GM18907 (cell line): ENCODE data around the gene GNLY.
A peak's percentile ranks its signal among the peaks of the same experiment; 100 is the strongest.

Experiments
- ATAC-seq: cut with Tn5 transposase; IDR thresholded peaks from one replicate; pipeline ENCODE4 v1.9.1; 2021; ENCODE audit warnings: mild to moderate bottlenecking, moderate library complexity; ENCODE audit not compliant: unreplicated experiment

The GNLY gene

DNA sequence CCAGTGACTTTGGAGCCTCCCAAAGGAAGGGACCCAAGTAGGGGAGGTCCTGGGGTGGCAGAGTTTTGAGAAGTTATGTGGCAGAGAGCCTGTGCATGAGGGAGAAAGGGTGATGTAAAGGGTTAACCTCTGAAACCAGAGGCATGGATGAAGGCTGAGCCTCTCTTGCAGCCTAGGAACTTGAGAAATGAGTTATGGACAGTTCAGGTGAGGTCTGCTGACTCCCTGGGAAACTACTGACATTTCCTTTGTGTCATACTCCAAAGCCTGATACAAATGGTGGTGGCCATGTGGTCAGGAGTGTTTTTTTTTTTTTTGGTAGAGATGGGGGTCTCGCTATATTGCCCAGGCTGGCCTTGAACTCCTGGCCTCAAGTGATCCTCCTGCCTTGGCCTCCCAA is 12.4 kb upstream of the GNLY start:
- no peak for ATAC-seq

DNA sequence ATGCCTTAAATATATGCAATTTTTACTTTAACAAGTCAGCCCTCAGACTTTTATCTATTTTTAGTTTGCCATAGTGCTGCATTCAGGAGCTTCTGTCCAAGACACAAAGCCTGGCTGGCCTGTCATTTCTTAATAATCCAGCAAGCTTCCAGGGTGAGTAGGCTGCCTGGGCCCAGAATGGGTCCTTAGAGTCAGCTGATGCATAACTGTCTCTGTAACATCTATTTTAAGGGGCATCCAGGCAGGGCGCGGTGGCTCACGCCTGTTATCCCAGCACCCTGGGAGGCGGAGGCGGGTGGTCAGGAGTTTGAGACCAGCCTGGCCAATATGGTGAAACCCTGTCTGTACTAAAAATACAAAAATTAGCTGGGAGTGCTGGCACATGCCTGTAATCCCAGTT is 11.8 kb upstream of the GNLY start:
- no peak for ATAC-seq

DNA sequence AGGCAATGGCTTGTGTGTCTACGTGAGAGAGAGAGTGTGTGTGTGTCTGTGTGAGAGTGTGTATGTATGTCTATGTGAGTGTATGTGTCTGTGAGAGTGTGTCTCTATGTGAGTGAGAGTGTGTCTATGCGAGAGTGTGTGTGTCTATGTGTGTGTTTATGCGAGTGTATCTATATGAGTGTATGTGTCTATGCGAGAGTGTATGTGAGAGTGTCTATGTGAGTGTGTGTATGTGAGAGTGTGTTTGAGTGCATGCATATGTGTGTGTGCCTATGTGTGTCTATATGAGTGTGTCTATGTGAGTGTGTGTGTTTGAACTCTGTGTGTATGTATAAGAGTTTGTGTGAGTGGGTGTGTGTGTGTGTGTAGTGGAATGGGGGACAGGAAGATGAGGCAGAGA is 9.8 kb upstream of the GNLY start:
- no peak for ATAC-seq

DNA sequence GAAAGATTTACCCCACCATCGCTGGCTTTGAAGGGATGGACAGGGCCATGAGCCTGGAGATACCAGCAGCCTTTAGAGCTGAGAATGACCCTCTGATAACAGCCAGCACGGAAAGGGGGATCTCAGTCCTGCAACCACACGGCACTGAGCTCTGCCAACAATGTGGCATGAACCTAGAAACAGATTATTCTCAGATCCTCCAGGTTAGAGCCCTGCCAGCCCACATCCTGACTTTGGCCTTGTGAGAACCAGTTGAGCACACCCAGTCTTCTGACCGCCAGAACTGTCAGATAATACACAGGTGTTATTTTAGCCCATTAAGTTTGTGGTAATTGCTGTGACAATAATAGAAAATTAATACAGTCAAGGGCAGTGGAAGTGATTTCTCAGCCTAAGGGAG is 9.4 kb upstream of the GNLY start:
- ATAC-seq: no peak

DNA sequence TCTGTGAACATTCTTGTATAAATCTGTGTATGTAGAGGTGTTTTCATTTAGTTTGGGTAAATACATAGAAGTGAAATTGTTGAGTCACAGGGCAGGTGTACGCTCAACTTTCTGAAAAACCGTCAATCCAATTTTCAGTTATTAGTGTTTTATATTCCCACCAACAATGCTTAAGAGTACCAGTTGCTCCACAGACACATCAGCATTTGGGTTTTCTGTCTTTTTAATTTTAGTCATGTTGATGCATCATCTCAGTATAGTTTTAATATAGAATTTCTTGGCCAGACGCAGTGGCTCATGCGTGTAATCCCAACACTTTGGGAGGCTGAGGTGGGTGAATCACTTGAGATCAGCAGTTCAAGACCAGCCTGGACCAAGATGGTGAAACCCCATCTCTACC is 3.2 kb upstream of the GNLY start:
- ATAC-seq: no peak

DNA sequence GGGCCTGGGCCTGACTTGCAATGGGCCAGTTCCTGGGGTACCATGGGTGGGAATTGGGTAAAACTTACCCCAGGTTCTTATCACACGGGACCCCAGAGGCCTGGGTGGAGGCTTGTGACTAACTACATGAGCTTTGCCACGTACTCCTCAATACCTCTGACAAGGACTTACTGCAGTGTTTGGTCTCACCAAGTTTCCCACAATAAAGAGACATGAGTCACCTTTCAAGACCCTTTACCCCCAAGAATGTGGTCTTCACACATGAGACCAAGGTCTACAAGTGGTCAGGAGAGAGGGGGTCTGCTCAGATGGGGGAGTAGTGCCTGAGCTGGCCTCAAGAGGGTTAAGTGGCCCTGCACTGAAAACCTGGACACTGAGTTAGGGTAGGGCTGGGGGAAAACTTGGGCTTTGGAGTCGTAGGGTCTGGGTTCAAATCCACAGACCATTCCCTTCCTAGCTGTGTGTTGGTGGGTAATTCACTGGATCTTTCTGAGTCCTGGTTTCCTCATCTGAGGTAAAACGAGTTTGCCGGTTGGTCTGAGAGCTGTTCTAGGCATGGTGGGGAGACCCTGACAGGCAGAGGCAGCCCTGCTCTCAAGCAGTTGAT is 2.0 kb upstream of the GNLY start:
- no peak for ATAC-seq

DNA sequence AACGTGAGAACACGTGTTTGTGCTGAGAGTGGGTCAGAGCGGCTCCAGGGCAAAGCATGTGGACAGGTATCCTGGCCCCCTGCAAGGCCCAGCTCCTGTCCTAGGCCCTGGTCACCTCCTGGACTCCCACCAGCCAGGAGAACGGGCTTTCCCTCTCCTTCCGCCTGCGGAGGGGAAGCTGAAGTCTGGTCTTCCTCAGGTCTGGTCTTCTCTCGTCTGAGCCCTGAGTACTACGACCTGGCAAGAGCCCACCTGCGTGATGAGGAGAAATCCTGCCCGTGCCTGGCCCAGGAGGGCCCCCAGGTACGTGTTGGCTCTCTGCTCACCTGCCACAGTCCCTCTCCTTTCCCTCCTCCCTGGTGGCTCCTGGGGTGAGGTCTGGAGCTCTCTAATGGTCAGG is 963 bp downstream of the GNLY start:
- ATAC-seq: no peak

DNA sequence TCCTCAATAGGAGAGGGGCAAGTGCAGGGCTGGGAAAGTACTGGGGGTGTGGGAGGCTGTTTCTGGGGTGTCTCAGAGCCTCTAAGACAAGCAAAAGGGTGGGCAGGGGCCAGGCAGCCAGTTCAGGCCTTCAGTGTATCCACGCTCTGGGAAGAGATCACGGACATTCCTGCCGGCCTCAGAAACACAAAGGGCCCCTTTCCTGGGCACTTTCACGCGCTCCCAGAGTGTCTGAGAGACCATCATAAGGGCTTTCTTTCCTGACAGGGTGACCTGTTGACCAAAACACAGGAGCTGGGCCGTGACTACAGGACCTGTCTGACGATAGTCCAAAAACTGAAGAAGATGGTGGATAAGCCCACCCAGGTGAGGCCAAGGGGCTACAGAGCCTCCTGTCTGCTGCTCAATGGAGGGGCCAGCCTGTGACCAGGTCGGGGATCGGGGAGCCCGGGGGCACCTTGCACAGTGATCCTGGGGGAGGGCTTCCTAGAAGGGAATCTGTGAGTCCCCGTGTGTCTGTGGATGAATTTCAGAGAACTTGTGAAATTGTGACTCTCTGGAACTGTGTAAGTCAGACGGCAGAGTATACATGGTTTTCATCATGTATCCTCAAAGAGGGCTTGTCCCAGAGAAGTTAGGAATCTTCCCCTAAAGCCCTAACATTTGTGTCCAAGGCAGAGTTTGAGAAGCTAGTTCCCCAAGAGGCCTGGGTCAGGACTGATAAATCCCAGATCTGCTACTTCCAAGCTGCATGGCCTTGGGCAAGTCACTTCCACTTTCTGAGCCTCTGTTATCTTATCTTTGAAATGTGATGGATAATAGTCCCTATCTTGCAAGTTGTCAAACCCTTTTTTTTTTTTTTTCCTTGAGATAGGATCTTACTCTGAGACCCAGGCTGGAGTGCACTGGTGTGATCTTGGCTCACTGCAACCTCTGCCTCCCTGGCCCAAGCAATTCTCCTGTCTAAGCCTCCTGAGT is 1.8 kb downstream of the GNLY start:
- ATAC-seq: no peak

DNA sequence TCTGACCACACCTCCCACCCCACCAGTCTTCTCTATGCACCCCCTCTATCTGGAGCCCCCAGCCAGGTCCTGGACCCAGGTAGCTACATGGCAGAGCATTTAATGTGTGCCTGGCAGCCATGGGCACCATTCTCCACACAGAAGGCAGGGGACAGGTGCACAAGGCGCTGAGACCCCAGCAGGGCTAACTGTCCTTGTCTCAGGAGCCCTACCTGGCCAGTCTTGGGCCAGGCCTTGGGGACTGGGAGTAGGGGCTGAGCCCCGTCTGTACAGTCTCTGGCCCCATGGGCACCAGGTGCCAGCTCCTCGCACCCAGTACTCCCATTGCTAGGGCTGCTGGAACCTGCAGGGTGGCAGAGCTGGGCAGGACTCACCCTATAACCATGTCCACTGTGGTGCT is 2.9 kb downstream of the GNLY start:
- no peak for ATAC-seq

DNA sequence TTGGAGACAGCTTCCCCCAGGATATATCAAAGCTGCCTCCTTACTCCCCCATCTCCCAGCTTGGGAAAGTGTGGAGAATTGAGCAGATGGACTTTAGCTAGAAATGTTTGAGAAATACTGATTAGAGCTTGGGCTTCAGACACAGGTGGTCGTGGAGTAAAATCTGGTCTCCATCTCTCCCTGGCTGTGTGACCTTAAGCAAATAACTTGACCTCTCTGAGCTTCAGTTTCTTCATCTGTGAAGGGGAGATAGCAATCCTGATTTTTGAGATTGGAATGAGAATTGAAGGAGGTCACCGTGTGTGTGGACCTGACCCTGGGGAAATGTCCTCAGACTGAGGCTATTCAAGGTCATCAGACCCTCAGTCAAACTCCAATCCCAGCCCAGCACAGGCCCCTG is 3.6 kb downstream of the GNLY start:
- ATAC-seq: no peak

DNA sequence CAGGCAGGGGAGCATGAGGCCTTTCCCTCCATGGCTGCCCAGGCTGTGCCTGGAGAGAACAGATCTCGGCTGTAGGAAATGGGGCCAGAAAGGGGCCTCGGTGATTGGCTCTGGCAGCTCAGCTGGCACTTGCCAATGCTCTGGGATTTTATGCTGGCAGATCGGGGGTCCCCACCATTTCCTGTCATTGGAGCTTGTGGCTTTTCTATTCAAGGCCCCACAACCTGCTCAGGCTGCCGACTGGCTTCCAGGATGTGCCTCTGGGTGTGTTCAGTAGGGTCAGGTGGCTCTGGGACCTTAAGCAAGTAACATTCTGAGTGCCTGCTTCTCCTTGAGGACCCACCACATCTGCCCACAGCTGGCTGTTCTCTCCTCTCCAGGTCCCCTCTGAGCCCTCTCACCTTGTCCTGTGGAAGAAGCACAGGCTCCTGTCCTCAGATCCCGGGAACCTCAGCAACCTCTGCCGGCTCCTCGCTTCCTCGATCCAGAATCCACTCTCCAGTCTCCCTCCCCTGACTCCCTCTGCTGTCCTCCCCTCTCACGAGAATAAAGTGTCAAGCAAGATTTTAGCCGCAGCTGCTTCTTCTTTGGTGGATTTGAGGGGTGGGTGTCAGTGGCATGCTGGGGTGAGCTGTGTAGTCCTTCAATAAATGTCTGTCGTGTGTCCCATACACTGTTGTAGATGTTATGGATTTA is 4.2 kb downstream of the GNLY start:
- no peak for ATAC-seq

DNA sequence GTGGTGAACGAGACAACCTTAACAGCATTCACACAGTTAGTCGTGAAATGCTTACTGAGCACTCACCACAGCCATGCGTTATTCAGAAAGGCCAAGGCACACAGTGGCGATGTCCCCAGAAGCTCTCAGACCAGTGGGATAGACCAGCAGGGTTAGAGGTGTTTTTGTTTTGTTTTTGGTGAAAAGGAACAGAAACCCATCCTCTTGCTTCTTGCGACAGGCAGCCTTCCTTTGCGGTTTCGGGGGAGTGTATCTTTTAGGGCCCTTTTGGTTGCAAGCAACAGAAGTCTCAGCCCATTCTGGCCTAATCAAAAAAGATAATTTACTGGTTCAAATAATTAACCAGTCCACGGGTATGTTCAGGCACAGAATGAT is 4.7 kb downstream of the GNLY start:
- no peak for ATAC-seq

DNA sequence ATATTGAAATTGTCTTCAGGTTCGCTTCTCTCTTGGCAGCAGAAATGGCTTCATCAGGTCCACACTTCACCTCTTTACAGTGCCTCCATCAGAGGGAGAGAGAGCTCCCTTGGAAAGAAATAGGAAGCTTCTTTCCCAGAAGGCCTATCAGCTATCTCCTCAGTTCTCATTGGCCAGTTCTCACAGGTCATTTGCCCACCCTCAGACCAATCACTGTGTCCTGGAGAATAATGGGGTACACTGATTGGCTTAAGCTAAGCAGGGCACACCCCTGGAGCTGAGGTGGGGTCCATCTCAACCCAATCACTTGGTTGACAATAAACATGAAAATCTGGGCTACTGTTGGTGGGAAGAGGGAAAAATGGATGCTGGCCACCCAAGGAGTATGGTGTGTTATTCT is 5.2 kb downstream of the GNLY start:
- ATAC-seq: no peak

DNA sequence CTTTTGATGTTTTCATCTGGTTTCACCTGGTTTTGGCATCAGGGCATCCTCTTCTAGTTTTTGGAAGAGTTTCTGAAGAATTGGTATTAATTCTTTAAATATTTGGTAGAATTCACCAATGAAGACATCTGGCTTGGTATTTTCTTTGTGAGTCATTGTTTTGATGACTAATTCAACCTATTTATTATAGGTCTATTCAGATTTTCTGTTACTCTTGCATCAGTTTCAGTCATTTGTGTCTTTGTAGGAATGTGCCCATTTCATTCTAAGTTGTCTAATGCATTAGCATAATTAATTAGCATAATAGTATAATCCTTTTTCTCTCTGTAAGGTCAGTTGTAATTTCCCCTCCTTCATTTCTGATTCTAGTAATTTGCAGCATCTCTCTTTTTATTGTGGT is 8.0 kb downstream of the GNLY start:
- ATAC-seq: no peak

DNA sequence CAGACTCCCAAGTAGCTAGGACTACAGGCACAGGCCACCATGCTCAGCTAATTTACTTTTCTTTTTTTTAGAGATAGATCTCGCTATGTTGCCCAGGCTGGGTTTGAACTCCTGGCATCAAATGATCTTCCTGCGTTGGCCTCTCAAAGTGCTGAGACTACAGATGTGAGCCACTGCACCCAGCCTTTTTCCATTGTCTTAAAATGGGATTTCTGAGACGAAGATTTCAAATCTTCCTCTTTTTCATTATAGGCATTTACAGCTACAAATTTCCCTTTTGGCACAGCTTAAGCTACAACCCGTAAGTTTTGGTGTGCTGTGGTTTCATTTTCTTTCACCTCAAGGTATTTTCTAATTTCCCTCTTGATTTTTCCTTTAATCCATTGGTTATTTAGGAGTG is 8.6 kb downstream of the GNLY start:
- no peak for ATAC-seq

DNA sequence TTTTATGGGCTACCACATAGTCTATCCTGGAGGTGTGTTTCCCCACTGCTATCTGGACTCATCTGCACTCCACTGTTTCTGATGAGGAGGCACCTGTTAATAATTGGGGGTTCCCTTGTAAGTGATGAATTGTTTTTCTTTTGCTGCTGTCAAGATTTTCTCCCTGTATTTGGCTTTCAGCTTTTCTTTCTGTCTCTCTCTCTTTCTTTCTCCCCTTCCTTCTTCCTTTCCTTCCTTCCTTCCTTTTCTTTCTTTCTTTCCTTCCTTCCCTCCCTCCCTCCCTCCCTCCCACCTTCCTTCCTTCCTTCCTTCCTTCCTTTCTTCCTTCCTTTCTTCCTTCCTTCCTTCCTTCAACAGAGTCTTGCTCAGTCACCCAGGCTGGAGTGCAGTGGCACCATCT is 9.2 kb downstream of the GNLY start:
- no peak for ATAC-seq

DNA sequence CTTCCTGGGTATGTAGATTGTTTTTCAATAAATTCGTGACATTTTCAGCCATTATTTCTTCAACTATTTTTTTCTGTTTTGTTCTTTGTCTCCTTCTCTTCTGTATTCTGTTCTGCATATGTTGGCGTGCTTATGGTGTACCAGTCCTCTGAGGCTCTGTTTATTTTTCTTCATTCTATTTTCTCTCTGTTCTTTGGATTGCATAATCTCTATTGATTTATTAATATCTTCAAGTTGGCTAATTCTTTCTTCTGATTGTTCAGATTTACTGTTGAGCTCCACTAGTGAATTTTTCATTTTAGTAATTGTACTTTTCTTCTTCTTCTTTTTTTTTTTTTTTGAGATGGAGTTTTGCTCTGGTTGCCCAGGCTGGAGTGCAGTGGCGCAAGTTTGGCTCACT is 9.9 kb downstream of the GNLY start:
- no peak for ATAC-seq

DNA sequence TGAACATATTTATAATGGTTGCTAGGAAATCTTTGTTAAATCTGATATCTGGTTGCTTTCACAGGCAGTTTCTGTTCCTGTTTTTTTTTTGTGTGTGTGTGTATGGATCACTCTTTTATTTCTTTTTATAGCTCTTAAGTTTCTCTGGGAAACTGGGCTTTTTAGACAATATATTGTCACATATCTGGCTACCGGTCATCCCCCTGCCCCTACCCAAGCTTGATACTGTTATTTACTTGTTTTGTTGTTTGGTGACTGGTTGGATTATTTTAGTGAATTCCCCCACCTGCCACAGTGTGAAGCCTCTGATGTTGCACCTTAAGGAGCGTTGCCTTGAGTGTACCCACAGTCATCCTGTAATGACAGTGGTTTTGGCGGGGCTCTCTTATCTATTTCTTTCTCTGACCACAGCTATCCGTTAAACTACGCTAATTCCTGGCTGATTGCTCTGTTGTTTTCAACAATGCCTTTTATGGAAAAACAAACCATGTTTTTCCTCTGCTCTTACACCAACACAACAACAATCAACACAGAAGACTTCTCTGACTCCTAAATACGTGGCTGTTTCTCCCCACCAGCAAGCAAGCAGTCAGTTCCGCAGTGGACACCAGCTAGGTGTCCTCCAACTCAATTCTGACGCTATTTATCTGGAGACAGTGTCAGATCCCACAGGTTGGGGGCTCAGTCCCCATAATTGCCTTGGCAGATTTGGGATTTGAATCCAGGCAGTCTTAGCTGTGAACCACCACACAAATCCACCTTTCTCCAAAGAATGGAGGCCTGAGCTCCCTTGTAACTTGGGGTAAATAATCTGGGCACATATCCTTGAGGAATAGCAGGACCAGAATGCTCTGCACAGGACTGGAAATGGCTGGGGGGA is 10.9 kb downstream of the GNLY start:
- peak; percentile 57 for ATAC-seq

DNA sequence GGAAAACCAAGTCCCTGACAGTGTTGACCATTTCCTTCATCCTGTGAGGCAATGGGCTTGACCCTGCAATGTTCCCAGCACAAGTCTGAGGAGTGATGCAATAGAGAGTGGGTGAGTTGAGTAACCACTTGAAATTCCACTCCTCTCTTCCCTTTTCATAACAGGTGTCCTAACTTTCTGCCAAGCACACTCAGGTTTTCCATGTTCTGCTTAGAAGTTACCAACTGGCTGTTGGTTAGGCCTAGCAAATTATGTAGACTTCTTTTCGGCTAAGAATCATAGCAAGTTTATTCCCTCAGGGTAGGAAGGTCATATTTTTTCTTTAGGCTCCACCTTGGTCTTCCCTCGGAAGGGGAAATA is 11.5 kb downstream of the GNLY start:
- no peak for ATAC-seq

DNA sequence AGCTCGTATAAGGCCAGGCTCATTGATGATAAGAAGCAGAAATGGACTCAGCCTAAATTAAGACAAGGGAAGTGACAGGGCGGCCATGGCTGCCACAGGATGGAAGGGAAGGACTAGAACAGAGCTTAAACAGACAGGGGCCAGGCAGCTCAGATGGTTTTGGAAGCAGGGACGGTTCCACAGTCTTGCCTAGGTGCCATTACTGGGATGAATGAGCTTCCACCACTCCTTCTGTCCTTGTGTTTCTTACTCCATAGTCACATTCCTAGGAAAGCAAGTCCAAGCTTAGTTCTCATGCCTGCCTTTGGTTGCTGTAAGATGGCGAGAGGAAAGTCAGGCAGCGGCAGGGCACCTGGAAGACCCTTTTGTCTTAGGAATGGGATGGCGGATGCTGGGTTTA is 11.9 kb downstream of the GNLY start:
- no peak for ATAC-seq
